ENCODE results near the gene TIMM21.

TIMM21 gene

GRCh38 chr18:74171910-74172606 is 23.7 kb downstream of the TIMM21 start:
- H3K4me3 ChIP-seq (ENCODE audit: low read depth, low read length) = no peak overlapping the region
- no peaks in the 10 kb centered on the region for H3K9me3 ChIP-seq (ENCODE audit: control insufficient read depth, insufficient read depth, low read length)

GRCh38 chr18:74172697-74173433 is 24.5 kb downstream of the TIMM21 start:
- H3K4me1 ChIP-seq (ENCODE audit: control insufficient read depth, insufficient read depth, low read length) = no peaks in the 10 kb centered on the region
- no peaks in the 10 kb centered on the region for H3K9me3 ChIP-seq (ENCODE audit: control insufficient read depth, insufficient read depth, low read length)
- H3K36me3 ChIP-seq (ENCODE audit: control insufficient read depth, insufficient read depth, low read length) = no peaks in the 10 kb centered on the region
- H3K27me3 ChIP-seq (ENCODE audit: control insufficient read depth, insufficient read depth, low read length) = no peaks in the 10 kb centered on the region
- no peak overlapping the region for H3K9ac ChIP-seq (ENCODE audit: low read depth, low read length)
- no peak overlapping the region for H3K4me3 ChIP-seq (ENCODE audit: low read depth, low read length)
- H3K27ac ChIP-seq (ENCODE audit: low read depth, low read length) = no peak overlapping the region

More at GRCh38 chr18:74171910-74172606, 23.7 kb downstream of the TIMM21 start:
- H3K9ac ChIP-seq (ENCODE audit: low read depth, low read length) = no peak overlapping the region
- H3K27me3 ChIP-seq (ENCODE audit: control insufficient read depth, insufficient read depth, low read length) = no peaks in the 10 kb centered on the region
- H3K4me1 ChIP-seq (ENCODE audit: control insufficient read depth, insufficient read depth, low read length) = no peaks in the 10 kb centered on the region
- no peak overlapping the region for H3K27ac ChIP-seq (ENCODE audit: low read depth, low read length)
- H3K36me3 ChIP-seq (ENCODE audit: control insufficient read depth, insufficient read depth, low read length) = no peaks in the 10 kb centered on the region

- no peaks in the 10 kb centered on the region for H3K4me1 ChIP-seq (ENCODE audit: control insufficient read depth, insufficient read depth, low read length)
- H3K9ac ChIP-seq (ENCODE audit: low read depth, low read length) = no peak overlapping the region
- no peaks in the 10 kb centered on the region for H3K36me3 ChIP-seq (ENCODE audit: control insufficient read depth, insufficient read depth, low read length)
- H3K27me3 ChIP-seq (ENCODE audit: control insufficient read depth, insufficient read depth, low read length) = no peaks in the 10 kb centered on the region
- no peak overlapping the region for H3K27ac ChIP-seq (ENCODE audit: low read depth, low read length)
- no peak overlapping the region for H3K4me3 ChIP-seq (ENCODE audit: low read depth, low read length)
- H3K9me3 ChIP-seq (ENCODE audit: control insufficient read depth, insufficient read depth, low read length) = no peaks in the 10 kb centered on the region
These were observed 25.1 kb downstream of the TIMM21 start for GRCh38 chr18:74173434-74173750.

- H3K36me3 ChIP-seq (ENCODE audit: control insufficient read depth, insufficient read depth, low read length) = no peaks in the 10 kb centered on the region
- no peak overlapping the region for H3K4me3 ChIP-seq (ENCODE audit: low read depth, low read length)
- 0 out of 2 replicates have a peak, but pooled peaks cover 2% of the 10 kb centered on the region for H3K9me3 ChIP-seq (ENCODE audit: control insufficient read depth, insufficient read depth, low read length)
- no peak overlapping the region for H3K27ac ChIP-seq (ENCODE audit: low read depth, low read length)
- no peak overlapping the region for H3K9ac ChIP-seq (ENCODE audit: low read depth, low read length)
- H3K4me1 ChIP-seq (ENCODE audit: control insufficient read depth, insufficient read depth, low read length) = no peaks in the 10 kb centered on the region
- no peaks in the 10 kb centered on the region for H3K27me3 ChIP-seq (ENCODE audit: control insufficient read depth, insufficient read depth, low read length)
These were observed 27.3 kb downstream of the TIMM21 start for GRCh38 chr18:74175658-74176057.

- peaks cover 6% of the 10 kb centered on the region for H3K4me1 ChIP-seq (ENCODE audit: control insufficient read depth, insufficient read depth, low read length)
- 0 out of 2 replicates have a peak, but pooled peaks cover 2% of the 10 kb centered on the region for H3K9me3 ChIP-seq (ENCODE audit: control insufficient read depth, insufficient read depth, low read length)
- H3K36me3 ChIP-seq (ENCODE audit: control insufficient read depth, insufficient read depth, low read length) = no peaks in the 10 kb centered on the region
- H3K9ac ChIP-seq (ENCODE audit: low read depth, low read length) = no peak overlapping the region
- no peak overlapping the region for H3K27ac ChIP-seq (ENCODE audit: low read depth, low read length)
- H3K4me3 ChIP-seq (ENCODE audit: low read depth, low read length) = no peak overlapping the region
- H3K27me3 ChIP-seq (ENCODE audit: control insufficient read depth, insufficient read depth, low read length) = no peaks in the 10 kb centered on the region
These were observed 30.6 kb downstream of the TIMM21 start for GRCh38 chr18:74178884-74179283.

GRCh38 chr18:74179623-74180199 is 31.4 kb downstream of the TIMM21 start:
- Histone ChIP-seq H3K9ac (ENCODE audit: low read depth, low read length) (no peak overlapping the region), H3K36me3 (ENCODE audit: control insufficient read depth, insufficient read depth, low read length) (no peaks in the 10 kb centered on the region), H3K9me3 (ENCODE audit: control insufficient read depth, insufficient read depth, low read length) (0 out of 2 replicates have a peak, but pooled peaks cover 2% of the 10 kb centered on the region), H3K4me1 (ENCODE audit: control insufficient read depth, insufficient read depth, low read length) (peaks cover 15% of the 10 kb centered on the region), H3K27me3 (ENCODE audit: control insufficient read depth, insufficient read depth, low read length) (no peaks in the 10 kb centered on the region), H3K27ac (ENCODE audit: low read depth, low read length) (no peak overlapping the region), H3K4me3 (ENCODE audit: low read depth, low read length) (no peak overlapping the region)

GRCh38 chr18:74182335-74182734 is 34.0 kb downstream of the TIMM21 start:
- H3K27me3 ChIP-seq (ENCODE audit: control insufficient read depth, insufficient read depth, low read length) = no peaks in the 10 kb centered on the region
- H3K36me3 ChIP-seq (ENCODE audit: control insufficient read depth, insufficient read depth, low read length) = no peaks in the 10 kb centered on the region
- H3K4me1 ChIP-seq (ENCODE audit: control insufficient read depth, insufficient read depth, low read length) = peaks cover 26% of the 10 kb centered on the region

GRCh38 chr18:74183130-74183529 is 34.8 kb downstream of the TIMM21 start:
- peaks cover 26% of the 10 kb centered on the region for H3K4me1 ChIP-seq (ENCODE audit: control insufficient read depth, insufficient read depth, low read length)
- no peak overlapping the region for H3K4me3 ChIP-seq (ENCODE audit: low read depth, low read length)
- H3K9me3 ChIP-seq (ENCODE audit: control insufficient read depth, insufficient read depth, low read length) = 0 out of 2 replicates have a peak, but pooled peaks cover 2% of the 10 kb centered on the region
- H3K27ac ChIP-seq (ENCODE audit: low read depth, low read length) = no peak overlapping the region
- no peak overlapping the region for H3K9ac ChIP-seq (ENCODE audit: low read depth, low read length)
- H3K27me3 ChIP-seq (ENCODE audit: control insufficient read depth, insufficient read depth, low read length) = no peaks in the 10 kb centered on the region
- H3K36me3 ChIP-seq (ENCODE audit: control insufficient read depth, insufficient read depth, low read length) = no peaks in the 10 kb centered on the region

More at GRCh38 chr18:74182335-74182734, 34.0 kb downstream of the TIMM21 start:
- Histone ChIP-seq H3K9me3 (ENCODE audit: control insufficient read depth, insufficient read depth, low read length) (0 out of 2 replicates have a peak, but pooled peaks cover 2% of the 10 kb centered on the region), H3K9ac (ENCODE audit: low read depth, low read length) (no peak overlapping the region), H3K4me3 (ENCODE audit: low read depth, low read length) (no peak overlapping the region), H3K27ac (ENCODE audit: low read depth, low read length) (no peak overlapping the region)

GRCh38 chr18:74184875-74185274 is 36.6 kb downstream of the TIMM21 start:
- H3K36me3 ChIP-seq (ENCODE audit: control insufficient read depth, insufficient read depth, low read length) = no peaks in the 10 kb centered on the region
- peaks cover 26% of the 10 kb centered on the region for H3K4me1 ChIP-seq (ENCODE audit: control insufficient read depth, insufficient read depth, low read length)
- no peak overlapping the region for H3K4me3 ChIP-seq (ENCODE audit: low read depth, low read length)
- H3K9me3 ChIP-seq (ENCODE audit: control insufficient read depth, insufficient read depth, low read length) = 0 out of 2 replicates have a peak, but pooled peaks cover 2% of the 10 kb centered on the region
- H3K9ac ChIP-seq (ENCODE audit: low read depth, low read length) = no peak overlapping the region
- no peak overlapping the region for H3K27ac ChIP-seq (ENCODE audit: low read depth, low read length)
- no peaks in the 10 kb centered on the region for H3K27me3 ChIP-seq (ENCODE audit: control insufficient read depth, insufficient read depth, low read length)

- no peaks in the 10 kb centered on the region for H3K36me3 ChIP-seq (ENCODE audit: control insufficient read depth, insufficient read depth, low read length)
- H3K27me3 ChIP-seq (ENCODE audit: control insufficient read depth, insufficient read depth, low read length) = no peaks in the 10 kb centered on the region
These were observed 37.5 kb downstream of the TIMM21 start for GRCh38 chr18:74185860-74186259.

GRCh38 chr18:74186661-74187060 is 38.3 kb downstream of the TIMM21 start:
- H3K27ac ChIP-seq (ENCODE audit: low read depth, low read length) = no peak overlapping the region
- H3K9me3 ChIP-seq (ENCODE audit: control insufficient read depth, insufficient read depth, low read length) = no peaks in the 10 kb centered on the region
- H3K36me3 ChIP-seq (ENCODE audit: control insufficient read depth, insufficient read depth, low read length) = no peaks in the 10 kb centered on the region
- H3K27me3 ChIP-seq (ENCODE audit: control insufficient read depth, insufficient read depth, low read length) = no peaks in the 10 kb centered on the region
- H3K9ac ChIP-seq (ENCODE audit: low read depth, low read length) = no peak overlapping the region
- peaks cover 26% of the 10 kb centered on the region for H3K4me1 ChIP-seq (ENCODE audit: control insufficient read depth, insufficient read depth, low read length)
- H3K4me3 ChIP-seq (ENCODE audit: low read depth, low read length) = no peak overlapping the region

More at GRCh38 chr18:74185860-74186259, 37.5 kb downstream of the TIMM21 start:
- Histone ChIP-seq H3K9me3 (ENCODE audit: control insufficient read depth, insufficient read depth, low read length) (no peaks in the 10 kb centered on the region), H3K9ac (ENCODE audit: low read depth, low read length) (no peak overlapping the region), H3K27ac (ENCODE audit: low read depth, low read length) (no peak overlapping the region), H3K4me3 (ENCODE audit: low read depth, low read length) (no peak overlapping the region), H3K4me1 (ENCODE audit: control insufficient read depth, insufficient read depth, low read length) (peaks cover 26% of the 10 kb centered on the region)

All from HUES48 (cell line).